ENCODE data around the gene SLC5A2.
"Not testable (repeated sequence)": the region's sequence is repeated elsewhere in the genome, so short reads cannot be mapped to it uniquely, and the experiment has no call there.

Gene SLC5A2

GRCh38 chr16:31521368-31521767 is 38.4 kb downstream of the SLC5A2 start:
- in situ Hi-C loops (cut with MboI; ENCODE audit: low sequenced_read_pairs): no loop called here

GRCh38 chr16:31522071-31522470 is 39.1 kb downstream of the SLC5A2 start:
- in situ Hi-C loops (cut with MboI; ENCODE audit: low sequenced_read_pairs): no loop called here

- in situ Hi-C loops (cut with MboI; ENCODE audit: low sequenced_read_pairs): not testable (repeated sequence)
These were observed 40.8 kb downstream of the SLC5A2 start for GRCh38 chr16:31523768-31524167.

DNA sequence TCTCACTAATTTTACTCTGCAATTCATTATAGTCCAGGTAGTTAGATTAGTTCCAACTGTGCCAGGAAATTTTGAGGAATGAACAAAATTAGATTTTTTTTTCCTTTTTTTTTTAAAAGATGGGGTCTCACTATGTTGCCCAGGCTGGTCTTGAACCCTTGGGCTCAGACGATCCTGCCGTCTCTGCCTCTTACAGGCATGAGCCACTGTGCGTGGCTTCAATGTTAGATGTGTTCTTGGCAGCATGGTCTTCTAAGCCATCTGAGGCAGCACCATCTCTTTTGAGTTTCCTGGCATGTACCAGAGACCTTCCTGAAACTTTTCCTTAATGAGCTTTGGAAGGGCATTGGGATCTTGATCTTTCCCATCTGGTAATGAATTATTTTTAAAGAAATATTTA is 42.2 kb downstream of the SLC5A2 start:
- in situ Hi-C loops (cut with MboI; ENCODE audit: low sequenced_read_pairs): no loop called here

GRCh38 chr16:31527734-31528274 is 44.9 kb downstream of the SLC5A2 start, which contains the start of gene AHSP:
AHSP (plus strand) TSS chr16:31527900; CDS start chr16:31528140, 240 bp downstream.
- in situ Hi-C loops (cut with MboI; ENCODE audit: low sequenced_read_pairs): no loop called here

DNA sequence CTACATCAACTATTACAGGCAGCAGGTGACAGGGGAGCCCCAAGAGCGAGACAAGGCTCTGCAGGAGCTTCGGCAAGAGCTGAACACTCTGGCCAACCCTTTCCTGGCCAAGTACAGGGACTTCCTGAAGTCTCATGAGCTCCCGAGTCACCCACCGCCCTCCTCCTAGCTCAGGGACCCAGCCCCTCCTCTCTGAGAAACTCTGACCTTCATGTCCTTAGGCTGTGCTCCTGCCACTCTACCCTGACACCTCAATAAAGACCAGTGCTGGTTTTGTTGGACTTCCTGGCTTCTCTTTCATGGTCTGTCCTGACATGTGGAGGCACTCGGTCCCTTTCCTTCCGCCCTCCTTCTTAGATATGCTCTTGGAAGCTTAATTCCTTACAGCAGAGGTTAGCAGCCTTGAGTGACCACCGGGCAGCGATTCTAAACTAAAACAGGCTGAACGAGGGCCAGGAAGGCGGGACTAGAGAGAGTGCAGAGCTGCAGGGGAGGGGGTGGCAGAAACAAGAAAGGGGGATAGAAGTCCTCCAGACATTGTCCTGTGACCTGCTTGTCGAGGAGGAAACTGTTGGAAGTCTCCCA is 45.7 kb downstream of the SLC5A2 start:
- in situ Hi-C loops (cut with MboI; ENCODE audit: low sequenced_read_pairs): no loop called here

GRCh38 chr16:31529108-31529936 is 46.4 kb downstream of the SLC5A2 start:
- in situ Hi-C loops (cut with MboI; ENCODE audit: low sequenced_read_pairs): no loop called here

- in situ Hi-C loops (cut with MboI; ENCODE audit: low sequenced_read_pairs): no loop called here
These were observed 47.0 kb downstream of the SLC5A2 start for GRCh38 chr16:31529937-31530312.

DNA sequence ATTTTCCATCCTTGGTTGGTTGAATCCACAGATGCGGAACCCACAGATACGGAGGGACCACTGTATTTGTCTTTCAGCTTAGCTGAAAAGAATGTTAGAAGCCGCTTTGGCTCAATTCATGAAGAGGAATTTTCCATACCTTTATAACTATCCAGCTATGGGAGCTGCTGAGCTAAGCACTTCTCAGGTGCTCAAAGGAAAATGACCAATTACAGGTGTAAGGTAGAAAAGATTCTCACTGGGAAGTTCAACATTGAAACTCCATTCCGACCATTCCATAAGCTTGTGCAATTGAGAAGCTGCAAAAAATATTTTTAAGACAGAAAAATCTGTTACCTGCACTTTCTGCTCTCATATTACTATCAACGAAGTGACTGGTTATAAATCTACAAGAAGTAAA is 47.5 kb downstream of the SLC5A2 start:
- in situ Hi-C loops (cut with MboI; ENCODE audit: low sequenced_read_pairs): no loop called here

DNA sequence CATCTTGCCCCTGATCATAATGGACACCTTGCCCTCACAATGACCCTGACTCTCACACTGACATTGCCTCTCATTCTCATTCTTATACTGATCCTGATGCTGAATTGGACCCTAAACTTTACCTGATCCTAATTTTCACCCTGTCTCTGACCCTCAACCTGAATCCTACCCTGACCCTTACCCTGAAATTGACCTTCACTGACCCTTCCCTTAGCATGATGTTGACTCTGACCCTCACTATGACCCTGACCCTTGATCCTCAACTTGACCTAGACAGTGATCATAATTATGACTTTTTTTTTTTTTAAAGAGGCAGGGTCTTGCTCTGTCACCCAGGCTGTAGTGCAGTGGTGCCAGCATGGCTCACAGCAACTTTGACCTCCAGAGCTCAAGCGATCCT is 48.2 kb downstream of the SLC5A2 start:
- in situ Hi-C loops (cut with MboI; ENCODE audit: low sequenced_read_pairs): no loop called here

DNA sequence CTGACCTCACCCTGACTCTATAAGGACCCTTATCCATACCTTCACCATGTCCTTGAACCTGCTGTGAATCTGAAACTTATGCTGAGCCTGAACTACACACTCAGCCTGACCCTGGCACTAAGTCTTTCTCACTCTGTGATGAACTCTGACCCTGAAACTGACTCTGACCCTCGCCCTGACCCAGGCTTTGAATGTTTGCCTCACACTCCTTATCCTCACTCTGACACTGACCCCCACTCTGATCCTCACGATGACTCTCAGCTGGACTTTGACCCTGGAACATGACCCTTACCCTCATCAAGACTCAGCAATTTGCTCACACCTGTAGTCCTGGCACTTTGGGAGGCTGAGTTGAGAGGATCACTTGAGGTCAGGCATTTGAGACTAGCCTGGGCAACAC is 49.2 kb downstream of the SLC5A2 start:
- in situ Hi-C loops (cut with MboI; ENCODE audit: low sequenced_read_pairs): no loop called here

GRCh38 chr16:31532896-31533295 is 50.0 kb downstream of the SLC5A2 start:
- in situ Hi-C loops (cut with MboI; ENCODE audit: low sequenced_read_pairs): no loop called here

DNA sequence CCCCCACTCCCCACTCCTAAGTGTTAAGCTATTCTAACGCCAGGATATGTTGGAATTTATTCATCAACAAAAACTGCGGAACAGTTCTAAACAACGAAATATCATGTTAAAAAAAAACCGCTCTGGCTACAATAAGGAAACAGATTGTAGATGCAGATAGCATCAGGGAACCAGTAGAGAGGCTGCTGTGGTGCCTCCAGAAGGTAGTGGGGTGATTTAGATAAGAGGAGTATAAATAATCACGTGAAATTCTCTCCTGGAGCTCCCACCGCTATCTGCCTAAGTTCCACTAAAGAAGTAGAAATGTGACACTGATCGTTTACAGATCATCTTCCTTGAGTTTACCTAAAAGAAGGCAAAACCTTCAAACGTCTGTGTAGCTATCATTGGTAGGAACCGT is 52.8 kb downstream of the SLC5A2 start:
- in situ Hi-C loops (cut with MboI; ENCODE audit: low sequenced_read_pairs): no loop called here

GRCh38 chr16:31536804-31537361 is 54.0 kb downstream of the SLC5A2 start:
- in situ Hi-C loops (cut with MboI; ENCODE audit: low sequenced_read_pairs): no loop called here

- in situ Hi-C loops (cut with MboI; ENCODE audit: low sequenced_read_pairs): no loop called here
These were observed 54.7 kb downstream of the SLC5A2 start for GRCh38 chr16:31537362-31538242.

GRCh38 chr16:31538243-31538598 is 55.3 kb downstream of the SLC5A2 start:
- in situ Hi-C loops (cut with MboI; ENCODE audit: low sequenced_read_pairs): not testable (repeated sequence)

DNA sequence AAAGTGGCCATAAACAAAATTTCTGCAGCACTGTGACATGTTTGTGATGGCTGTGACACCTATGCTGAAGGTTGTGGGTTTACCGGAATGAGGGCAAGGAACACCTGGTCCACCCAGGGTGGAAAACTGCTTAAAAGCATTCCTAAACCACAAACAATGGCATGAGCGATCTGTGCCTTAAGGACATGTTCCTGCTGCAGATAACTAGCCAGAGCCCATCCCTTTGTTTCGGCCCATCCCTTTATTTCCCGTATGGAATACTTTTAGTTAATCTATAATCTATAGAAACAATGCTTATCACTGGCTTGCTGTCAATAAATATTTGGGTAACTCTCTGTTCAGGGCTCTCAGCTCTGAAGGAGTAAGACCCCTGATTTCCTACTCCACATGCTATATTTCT is 56.8 kb downstream of the SLC5A2 start:
- in situ Hi-C loops (cut with MboI; ENCODE audit: low sequenced_read_pairs): not testable (repeated sequence)

Data from HL-60/S4 (cell line).